HG03342 (cell line): Measurements from ENCODE around the gene LPIN1.
"Not testable (repeated sequence)": the region's sequence is repeated elsewhere in the genome, so short reads cannot be mapped to it uniquely, and the experiment has no call there.

Source experiments
- ATAC-seq: cut with Tn5 transposase; IDR thresholded peaks from one replicate; pipeline ENCODE4 v1.9.1; 2021; ENCODE audit warnings: mild to moderate bottlenecking, moderate library complexity; ENCODE audit not compliant: unreplicated experiment

LPIN1 gene

DNA sequence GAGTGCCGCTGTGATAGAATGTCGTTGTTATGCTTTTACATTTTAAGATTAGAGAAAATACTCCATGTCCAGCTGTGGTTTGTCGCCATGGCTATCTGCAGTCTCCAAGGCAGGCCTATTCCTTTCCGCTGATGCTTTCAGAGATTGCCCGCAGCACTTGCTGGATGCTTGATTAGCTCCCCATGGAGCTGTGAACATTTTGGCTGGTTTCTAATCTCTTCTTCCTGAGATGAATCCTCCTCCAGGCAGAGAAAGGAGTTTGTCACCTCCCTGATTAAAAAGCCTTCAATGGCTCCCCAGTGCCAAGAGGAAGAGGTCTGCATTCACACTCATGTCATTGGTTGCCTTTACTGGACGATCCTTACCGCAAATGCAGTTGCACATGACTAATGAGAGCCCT is 32.6 kb upstream of the LPIN1 start:
- ATAC-seq: no peak

DNA sequence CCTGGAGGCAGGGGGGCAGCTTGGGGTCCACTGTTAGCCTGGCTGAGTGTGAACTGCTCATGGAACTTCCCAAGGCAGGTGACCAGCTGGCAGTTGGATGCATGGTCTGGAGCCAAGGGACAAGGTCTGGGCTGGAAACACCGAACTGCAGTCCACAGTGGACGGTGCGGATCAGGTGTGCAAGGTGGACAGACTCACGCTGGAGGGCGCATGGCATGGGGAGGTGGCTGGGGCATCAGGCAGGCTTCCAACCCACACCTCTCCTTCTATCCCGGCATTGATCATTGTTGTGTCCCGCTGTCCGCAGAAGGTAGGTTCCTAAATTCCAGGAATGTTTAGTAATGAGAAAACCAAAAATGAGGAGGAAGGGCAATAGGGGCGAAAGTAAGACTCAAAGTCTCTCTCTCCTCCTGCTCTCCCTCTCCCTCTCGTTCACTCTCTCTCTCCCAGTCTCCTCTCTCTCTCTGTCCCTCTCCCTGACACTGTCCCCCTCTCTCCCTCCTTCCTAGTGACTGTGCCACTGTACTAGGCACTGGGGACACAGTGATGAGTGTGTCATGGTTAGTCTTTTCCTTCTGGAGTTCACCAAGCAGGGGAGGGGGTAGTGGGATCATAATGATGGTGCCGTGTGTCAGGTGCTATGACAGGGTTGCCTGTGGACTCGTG is 30.3 kb upstream of the LPIN1 start:
- ATAC-seq: no peak

DNA sequence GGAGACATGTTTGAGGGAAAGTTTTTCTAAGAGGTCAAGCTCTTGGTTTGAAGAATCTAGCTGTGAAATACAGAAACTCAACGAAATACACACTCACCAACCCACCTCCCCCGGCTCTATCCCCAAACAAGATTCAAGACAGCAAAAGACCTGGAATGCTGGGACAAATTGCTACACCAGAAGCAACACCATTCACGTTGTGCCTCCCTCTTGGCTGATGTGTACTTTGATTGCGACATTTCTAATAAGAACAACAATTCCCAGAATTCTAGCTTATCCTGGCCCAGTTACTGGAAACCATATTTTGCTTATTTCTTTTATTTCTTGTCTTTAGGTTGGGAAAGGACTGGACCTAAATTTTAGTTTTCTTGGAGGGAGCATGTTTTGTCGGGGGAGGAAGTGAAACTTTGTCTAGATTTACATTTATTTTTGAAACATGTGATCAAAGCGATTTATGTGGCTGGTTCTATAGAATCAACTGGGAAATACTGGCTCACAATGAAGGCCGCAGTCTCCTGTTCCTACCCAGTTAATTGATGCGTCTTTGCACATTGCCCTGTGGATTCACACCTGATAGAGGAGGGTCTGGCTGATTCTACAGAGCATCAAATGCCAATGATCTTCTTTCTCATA is 29.6 kb upstream of the LPIN1 start:
- no peak for ATAC-seq

DNA sequence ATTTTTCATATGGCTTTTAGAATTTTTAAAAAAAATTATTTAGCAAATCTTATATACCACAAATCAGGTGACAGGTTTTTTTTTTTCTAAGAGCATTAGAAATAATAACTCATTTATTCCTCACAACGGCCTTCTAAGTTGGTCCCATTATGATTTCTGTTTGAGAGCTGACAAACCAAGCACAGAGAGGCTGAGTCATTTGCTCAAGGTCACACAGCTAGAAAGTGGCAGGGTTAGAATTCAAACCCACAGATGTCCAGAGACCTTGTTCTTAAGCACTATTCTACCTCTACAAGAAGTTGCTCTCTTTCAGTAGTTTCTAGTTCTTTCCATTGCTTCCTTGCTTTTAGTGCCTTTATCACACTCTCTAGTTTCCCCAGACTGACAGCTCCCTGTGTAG is 28.8 kb upstream of the LPIN1 start:
- ATAC-seq: no peak

DNA sequence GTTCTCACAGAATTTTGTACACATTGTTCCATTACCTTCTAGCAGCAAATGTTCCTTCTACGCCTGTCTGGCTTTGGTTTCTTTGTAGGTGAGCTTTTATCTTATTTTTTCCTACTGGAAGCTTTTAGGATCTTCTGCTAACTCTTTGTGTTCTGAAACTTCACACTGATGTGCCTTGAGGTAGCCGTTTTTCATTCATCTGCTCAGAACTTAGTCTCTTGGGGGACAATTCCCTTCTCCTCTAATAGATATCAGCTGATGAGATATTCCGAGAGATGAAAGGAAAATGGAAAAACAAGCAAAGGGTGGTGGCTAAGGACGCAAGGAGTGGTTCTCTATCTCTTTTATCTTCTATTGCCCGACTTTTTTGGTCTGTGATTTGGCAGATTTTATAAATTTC is 27.8 kb upstream of the LPIN1 start:
- no peak for ATAC-seq

DNA sequence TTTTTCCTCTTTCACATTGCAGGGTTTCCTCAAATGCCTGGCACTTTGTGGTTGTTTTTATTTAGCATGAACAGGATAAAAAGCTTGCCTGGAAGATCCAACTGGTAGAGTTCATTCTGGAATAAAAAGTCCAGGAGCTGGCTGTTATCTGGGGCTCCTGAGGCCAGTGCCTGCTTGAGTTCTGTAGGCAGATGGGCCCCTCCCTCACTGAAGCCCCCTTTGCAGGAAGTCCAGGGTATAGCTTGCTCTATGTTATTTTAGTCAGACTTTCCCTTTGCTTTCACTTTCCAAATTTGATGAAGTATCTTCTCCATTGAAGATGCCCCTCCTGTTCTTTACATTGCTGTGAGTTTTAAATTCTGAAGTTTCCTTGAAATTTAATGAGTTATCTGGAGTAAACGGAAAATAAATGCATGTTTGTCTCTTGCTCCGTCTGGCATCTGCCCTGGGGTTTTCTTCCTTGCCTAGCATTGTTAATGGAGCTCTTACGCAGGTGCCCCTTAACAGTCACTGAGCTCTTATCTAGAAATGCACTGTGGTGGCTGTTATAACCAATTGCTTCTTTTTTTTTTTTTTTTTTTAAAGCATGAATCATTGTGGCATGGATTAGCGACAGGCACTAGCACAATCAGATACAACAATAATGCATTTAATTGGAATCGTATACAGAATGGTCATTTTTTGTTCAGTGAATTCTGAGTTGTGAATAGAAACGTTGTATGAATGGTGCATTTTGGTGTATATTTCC is 27.0 kb upstream of the LPIN1 start:
- ATAC-seq: no peak

DNA sequence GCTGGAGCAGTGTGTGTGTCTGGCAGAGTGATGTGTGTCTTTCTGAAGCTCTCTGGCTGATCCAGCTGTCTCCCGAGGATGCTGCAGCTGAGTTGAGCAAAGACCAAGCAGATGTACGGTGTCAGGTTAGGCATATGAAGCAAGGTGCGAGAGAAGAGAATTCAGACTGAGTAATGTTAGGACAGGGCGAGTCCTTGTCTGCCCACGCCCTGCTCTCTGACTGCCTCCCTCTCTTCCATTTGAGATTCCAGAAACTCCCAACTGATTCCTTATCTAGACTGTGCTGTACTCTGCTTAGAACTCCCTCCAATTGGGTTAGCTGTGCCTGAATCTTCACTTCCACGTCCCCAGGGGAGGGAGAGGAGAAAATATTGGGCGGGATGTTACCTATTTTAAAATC is 25.7 kb upstream of the LPIN1 start:
- ATAC-seq: no peak

DNA sequence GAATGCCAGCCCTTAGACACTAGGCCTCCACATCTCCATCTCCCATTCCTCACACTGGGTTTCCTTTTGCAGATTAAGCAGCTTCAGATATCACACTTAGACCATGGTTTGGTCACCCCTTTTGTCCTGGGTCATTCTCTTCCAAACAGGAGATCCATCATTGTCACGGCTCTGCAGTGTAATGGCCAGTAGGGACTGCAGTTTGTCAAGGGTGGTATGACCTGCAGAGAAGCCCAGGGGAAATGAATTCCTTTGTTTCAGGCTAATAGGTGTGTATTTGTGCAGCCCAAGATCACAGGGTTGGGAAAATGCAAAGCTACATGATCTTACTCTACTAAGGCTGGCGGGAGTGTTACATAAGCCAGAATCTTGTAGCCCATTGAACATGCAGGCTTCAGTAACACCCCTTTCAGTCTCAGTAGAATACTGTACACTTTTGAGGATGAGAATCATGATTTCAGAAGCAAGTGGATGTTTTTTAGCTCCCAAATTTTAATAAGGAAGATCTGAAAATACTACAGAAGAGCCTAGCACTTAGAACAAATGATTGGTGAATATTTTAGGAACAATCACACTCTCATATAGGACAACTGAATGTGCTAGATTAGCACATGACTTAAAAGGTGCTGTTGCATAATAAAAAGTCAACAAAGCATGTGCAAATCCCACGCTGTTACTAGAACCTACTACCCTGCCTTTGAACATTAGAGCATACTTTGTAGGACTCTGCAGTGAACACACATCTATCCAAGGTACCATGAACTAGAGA is 24.0 kb upstream of the LPIN1 start:
- no peak for ATAC-seq

DNA sequence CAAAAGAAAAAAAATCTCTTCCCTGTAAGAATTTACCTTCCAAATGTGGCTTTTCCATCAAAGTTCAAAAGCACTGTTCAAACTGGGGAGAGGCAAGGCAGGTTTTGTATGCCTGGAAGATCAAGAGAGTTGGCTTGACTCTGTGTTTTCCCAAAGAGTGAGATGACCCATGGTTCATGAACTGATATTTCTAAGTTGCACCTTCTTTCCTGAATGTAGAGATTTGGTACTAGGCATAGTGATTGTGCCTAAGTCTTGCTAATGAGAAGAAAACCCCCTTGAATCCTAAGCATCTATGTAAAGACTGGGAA is 23.4 kb upstream of the LPIN1 start:
- ATAC-seq: no peak

DNA sequence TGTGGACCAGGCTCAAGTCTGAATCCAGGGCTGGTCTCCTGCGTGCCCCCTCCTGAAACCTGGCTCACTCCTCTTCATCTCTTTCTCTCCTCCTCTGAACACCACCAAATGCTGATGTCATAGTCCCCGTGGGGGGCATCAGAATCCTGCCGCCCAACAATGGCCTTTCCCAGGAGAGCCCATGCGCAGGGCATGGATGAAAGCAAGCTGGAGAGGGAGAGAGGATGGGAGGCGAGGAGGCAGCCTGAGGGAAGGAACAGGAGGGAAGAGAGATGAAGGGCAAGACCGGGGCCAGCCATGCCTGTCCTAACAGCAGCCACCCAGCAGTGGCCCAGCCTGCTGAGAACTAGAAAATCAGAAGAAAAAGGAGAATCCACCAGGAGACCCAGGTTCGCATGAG is 22.3 kb upstream of the LPIN1 start:
- no peak for ATAC-seq

DNA sequence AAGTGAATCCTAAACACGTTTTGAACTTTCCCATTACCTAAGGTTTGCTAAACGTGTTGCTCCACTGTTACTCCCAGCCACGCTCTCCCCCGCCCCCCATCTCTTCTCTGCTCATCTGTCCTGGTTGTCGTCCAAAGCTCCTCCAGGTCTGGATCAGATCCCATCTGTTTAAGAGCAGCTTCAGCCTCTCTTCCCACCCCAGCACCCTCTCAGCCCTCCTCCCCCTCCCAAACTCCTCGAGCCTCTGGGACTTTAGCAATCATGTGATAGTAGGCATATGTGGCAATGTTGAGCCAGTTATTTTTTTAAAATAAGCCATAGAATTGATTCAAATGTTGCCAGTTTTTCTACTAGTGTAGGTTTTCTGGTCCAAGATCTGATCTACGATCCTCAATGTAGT is 20.0 kb upstream of the LPIN1 start:
- ATAC-seq: no peak

DNA sequence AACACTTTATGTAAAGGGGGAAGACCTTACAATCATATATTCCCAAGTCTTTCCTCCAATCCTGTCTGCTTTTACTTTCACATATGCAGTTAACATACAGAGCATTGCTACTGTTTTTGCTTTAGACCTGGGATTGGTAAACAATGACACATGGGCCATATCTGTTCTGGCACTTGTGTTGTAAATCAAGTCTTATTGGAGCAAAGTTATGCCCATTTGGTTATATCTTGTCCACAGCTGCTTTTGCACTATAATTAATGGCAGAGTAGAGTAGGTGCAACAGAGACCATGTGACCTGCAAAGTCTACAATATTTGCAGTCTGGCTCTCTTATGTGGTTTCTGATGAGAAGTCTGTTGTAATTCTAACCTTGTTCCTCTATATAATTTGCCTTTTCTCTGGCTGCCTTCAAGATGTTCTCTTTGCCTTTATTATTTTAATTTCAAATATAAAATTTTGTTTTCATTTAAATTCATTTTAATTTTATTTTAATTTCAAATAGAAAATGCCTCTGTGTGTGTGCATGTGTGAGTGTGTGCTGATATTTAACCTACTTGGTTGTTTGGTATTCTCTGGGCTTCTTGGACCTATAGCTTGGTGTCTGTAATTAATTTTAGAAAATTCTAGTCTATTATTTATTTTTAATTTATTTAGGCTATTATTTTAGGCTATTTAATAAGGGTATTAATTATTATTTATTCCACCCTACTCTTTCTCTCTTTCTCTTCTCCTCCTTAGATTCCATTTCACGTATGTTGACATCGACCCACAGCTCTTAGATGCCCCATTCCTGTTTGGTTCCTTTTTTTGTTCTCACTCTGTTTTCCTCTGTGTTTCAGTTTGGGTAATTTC is 16.8 kb upstream of the LPIN1 start:
- no peak for ATAC-seq

DNA sequence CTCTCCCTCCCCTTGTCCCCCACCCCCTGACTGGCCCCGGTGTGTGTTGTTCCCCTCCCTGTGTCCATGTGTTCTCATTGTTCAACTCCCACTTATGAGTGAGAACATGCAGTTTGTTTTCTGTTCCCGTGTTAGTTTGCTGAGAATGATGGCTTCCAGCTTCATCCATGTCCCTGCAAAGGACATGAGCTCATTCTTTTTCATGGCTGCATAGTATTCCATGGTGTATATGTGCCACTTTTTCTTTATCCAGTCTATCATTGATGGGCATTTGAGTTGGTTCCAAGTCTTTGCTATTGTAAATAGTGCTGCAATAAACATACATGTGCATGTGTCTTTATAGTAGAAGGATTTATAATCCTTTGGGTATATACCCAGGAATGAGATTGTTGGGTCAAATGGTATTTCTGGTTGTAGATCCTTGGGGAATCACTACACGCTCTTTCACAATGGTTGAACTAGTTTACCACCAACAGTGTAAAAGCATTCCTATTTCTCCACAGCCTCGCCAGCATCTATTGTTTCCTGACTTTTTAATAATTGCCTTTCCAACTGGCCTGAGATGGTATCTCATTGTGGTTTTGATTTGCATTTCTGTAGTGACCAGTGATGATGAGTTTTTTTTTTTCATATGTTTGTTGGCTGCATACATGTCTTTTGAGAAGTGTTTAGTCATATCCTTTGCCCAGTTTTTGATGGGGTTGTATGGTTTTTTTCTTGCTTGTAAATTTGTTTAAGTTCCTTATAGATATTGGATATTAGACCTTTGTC is 15.0 kb upstream of the LPIN1 start:
- ATAC-seq: not testable (repeated sequence)

DNA sequence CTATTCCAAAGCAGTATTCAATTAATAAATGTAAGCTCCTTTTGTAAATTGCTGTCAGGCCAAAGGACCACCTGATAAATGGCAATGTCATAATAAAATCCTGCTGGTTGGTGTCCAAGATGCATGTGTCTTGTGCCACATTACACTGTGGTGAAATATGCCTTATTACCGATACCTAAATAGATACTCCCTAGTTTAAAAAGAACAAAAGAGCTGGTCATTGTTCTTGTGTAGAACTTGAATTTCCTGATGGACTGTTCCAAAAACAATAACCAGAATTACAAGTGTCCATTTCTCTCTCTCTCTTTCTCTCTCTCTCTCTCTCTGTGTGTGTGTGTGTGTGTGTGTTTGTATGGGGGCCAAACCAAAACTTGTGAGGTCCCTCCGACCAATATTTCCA is 13.8 kb upstream of the LPIN1 start:
- no peak for ATAC-seq

DNA sequence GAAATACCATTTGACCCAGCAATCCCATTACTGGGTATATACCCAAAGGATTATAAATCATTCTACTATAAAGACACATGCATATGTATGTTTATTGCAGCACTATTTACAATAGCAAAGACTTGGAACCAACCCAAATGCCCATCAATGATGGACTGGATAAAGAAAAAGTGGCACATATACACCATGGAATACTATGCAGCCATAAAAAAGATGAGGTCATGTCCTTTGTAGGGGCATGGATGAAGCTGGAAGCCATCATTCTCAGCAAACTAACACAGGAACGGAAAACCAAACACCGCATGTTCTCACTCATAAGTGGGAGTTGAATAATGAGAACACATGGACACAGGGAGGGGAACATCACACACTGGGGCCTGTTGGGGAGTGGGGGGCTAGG is 8.6 kb upstream of the LPIN1 start:
- not testable (repeated sequence) for ATAC-seq

DNA sequence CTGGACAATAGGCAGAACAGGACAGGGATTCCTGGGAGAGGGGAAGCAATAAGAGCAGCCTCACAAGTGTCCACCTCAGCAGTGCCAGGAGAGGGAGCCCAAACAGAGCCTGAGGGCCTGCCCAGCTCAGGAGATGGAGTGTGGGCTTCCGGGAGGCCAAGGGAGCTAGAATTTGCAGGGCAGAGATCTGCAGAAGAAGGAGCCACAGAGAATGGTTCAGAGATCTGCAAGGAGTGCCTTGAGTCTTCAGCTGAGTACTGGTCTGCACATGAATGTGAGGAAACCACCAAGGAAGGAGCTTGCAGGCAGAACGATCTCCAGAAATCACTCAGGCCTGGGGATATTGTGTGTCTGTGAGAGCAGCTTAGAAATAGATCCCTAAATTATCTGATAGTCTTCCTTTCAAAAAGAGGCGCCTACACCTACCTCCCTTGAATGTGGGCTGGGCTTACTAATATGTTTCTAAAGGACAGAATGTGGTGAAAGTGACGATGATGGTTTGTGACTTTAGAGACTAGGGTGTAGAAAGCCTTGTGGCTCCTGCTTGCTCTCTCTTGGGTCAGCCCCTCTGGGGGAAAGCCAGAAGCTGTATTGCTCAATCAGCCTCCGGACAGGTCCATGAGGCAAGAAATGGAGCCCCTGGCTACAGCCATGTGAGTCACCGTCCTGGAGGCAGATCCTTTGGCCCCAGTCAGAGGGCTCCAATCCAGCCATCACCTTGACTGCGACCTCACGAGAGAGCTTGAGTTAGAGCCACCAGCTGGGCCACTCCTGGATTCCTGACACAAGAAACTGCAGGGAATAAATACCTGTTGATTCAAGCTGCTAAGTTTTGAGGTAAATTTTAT is 7.6 kb upstream of the LPIN1 start:
- ATAC-seq: no peak

DNA sequence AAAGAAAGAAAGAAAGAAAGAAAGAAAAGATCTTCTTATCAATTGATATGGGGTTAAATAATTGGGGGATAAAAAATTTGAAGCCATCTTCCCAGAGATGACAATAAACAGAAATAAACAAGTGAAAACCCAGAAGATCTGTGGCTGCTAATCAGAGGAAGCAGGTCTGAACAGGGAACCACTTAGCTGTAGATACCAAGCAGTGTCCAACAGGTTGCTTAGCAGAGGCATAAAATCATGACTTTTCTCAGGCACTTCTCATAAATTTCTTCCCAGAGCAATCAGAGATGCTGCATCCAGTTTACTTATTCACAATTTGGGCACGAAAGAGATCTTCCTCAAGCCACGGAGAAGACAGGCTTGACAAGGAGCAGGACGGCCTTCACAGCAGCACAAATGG is 5.7 kb upstream of the LPIN1 start:
- ATAC-seq: no peak

DNA sequence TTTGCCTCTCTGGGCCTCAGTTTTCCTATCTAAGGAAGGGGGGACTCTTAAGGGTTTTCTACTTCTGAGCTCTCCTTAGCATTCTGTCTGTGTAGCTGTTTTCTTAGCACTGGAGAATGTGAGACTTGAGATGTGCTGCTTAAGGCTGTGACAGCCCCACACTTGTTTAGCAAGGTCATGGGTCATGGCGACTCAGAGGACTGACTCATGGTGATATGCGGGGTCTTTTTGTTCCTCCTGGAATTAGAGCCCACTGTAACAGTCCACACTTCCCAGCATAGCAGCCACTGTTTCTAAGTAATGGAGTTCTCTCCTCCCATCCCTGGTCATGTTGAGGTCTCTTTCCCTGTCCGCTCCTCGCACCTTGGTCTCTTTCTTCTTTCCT is 4.1 kb upstream of the LPIN1 start:
- no peak for ATAC-seq

DNA sequence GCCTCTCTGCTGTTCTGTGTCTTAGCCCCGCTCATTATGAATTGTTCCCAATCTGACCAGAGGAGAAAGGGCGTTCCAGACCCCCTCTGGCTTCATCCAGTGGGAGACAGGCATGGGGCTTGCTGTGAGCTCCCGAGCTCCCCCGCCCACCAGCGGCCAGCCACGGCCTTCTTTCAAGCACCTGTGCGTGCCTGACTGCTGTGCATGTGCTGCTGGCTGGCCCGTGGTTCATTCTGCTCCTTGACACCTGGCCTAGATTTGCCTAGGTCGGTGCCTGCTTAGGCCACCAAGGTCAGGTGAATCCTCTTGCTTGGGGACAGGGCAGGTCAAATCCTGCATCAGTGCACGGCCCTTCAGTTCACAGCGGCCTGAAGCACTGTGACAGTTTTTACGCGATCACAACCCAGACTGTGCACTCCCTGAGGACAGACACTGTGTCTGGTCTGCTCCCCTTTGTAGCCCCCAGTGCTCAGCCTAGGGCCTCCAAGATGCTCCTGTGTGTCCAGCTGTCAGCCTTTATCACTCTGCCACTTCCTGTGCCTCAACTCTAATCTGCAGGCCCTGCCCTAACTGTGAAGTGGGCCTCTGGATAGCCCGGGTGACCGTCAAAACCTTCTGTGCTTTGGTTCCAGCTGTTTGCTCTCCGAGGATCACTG is 3.6 kb upstream of the LPIN1 start:
- ATAC-seq: no peak
